MM.1S (cell line): ENCODE data around the gene PARP15.

Experiments
- EZH2 ChIP-seq: fragments of 300-600 bp; sonication (generic); optimal IDR thresholded peaks from 2 replicates; pipeline ENCODE3; 2017; ENCODE audit warnings: low read depth, mild to moderate bottlenecking, antibody characterized with exemption, low read length, mixed read lengths
- EZH2phosphoT487 ChIP-seq: fragments of 300-600 bp; sonication (generic); IDR thresholded peaks from 2 replicates; pipeline ENCODE4 v1.6.1; 2018; ENCODE audit warnings: antibody characterized with exemption, low read length
- TF ChIP-seq, protein P1 (sequence below): fragments of 300-600 bp; sonication (generic); IDR thresholded peaks from 2 replicates; pipeline ENCODE4 v1.5.1; 2016; ENCODE audit warnings: antibody characterized with exemption, low read length, mixed read lengths

DNA sequence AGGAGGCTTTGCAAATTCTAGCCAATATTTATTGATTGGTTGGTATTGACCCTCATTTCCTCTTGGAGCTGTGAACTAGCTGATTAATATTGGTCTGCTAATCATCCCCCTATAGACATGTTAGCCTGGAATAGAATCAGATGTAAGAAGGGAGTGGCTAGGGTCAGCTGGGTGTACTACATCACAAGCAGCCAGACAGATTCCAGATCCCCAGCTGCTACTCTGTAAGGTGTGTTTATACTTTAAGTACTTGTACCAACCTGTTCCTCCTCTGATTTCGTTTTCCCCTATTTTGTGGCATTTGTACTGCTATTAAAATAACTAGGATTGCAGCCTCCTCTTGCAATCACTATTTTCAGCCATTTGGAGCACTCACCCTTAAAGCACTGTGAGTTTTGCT is 49.9 kb downstream of the PARP15 start:
- TF ChIP-seq, protein P1, sequence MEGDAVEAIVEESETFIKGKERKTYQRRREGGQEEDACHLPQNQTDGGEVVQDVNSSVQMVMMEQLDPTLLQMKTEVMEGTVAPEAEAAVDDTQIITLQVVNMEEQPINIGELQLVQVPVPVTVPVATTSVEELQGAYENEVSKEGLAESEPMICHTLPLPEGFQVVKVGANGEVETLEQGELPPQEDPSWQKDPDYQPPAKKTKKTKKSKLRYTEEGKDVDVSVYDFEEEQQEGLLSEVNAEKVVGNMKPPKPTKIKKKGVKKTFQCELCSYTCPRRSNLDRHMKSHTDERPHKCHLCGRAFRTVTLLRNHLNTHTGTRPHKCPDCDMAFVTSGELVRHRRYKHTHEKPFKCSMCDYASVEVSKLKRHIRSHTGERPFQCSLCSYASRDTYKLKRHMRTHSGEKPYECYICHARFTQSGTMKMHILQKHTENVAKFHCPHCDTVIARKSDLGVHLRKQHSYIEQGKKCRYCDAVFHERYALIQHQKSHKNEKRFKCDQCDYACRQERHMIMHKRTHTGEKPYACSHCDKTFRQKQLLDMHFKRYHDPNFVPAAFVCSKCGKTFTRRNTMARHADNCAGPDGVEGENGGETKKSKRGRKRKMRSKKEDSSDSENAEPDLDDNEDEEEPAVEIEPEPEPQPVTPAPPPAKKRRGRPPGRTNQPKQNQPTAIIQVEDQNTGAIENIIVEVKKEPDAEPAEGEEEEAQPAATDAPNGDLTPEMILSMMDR = no peak
- no peak for TF ChIP-seq EZH2
- TF ChIP-seq EZH2phosphoT487 = no peak
